Measurements from ENCODE around the gene SLC29A1.

SLC29A1 gene

DNA sequence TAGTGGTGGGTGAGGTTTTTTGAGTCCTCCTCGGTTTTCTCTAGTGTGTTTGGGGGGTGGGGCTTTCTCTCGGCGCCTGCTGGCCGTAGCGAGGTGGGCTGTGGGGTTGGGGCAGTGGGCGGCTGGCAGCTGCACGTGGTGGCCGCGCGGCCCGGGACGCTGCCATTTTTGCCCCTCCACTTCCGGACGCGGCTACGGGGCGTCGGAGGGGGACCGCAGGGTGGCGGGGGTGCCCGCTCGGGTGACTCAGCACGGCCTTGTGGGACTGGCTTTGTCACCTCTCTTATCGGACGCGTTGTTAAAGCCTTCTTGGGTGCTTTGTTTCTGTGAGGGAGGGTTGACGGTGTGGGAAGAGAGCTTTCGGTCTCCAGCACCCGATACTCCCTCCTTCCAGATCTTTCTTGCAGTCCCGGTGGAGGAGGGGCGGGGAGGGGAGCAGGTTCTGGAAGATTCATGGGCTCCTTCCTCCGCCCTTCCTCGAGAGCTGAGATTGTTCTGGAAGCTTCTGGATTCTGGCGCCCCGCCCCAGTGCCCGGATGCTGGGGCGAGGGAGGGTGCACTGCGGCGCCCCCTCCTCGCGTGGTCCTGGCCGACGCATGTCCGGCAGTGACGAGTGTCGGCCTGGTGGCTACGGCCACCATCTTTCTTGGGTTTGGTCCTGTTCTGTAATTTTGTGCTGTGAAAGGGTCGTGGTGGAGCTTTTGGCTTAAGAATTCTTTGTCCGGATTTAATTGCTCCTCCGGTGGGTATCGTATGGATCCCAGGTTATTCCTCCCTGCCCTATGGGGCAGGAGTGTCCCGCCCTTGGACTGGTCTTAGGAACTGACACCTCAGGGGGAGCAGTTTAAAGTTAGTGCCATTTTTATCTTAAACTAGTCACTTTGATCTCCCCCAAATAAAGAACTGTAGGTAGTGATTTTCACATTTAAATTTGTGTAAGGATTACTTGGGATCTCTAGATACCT is 24.2 kb downstream of the SLC29A1 start:
- Histone ChIP-seq H3K9ac (ENCODE audit: low read length) (peak overlapping the region; percentile 95), H3K79me1 (ENCODE audit: low read length) (peaks cover 16% of the 10 kb centered on the region), H3K27me3 (ENCODE audit: insufficient read depth, low read length) (no peaks in the 10 kb centered on the region), H4K8ac (ENCODE audit: low read depth, low read length) (peak overlapping the region; percentile 84), H2BK5ac (ENCODE audit: low read depth, low read length, poor library complexity) (peak overlapping the region; percentile 60), H3K23ac (ENCODE audit: low read length) (no peak overlapping the region), H2BK120ac (ENCODE audit: insufficient read depth, low read length, poor library complexity) (peak overlapping the region; percentile 59), H2AFZ (ENCODE audit: insufficient read depth, low read length, poor library complexity) (peak overlapping the region; percentile 61), H2BK12ac (ENCODE audit: low read length) (no peak overlapping the region), H3K4me2 (ENCODE audit: low read length) (peak overlapping the region; percentile 77), H3K9me3 (ENCODE audit: insufficient read depth, low read depth, low read length) (no peaks in the 10 kb centered on the region), H4K91ac (ENCODE audit: low read depth, low read length) (peak overlapping the region; percentile 88), H3K18ac (ENCODE audit: low read length) (peak overlapping the region; percentile 71), H3K36me3 (ENCODE audit: control insufficient read depth in 1 of 2, insufficient read depth in 2 of 2, low read length in 2 of 2) (peaks cover 19 to 39% of the 10 kb centered on the region in 2 experiments), H3K79me2 (ENCODE audit: control insufficient read depth, insufficient read depth, low read length, poor library complexity) (peaks cover 21% of the 10 kb centered on the region), H3K4me3 (ENCODE audit: low read depth, low read length) (peak overlapping the region; percentile 88), H3K4ac (ENCODE audit: low read depth, low read length) (peak overlapping the region; percentile 100), H2AK5ac (ENCODE audit: low read length) (peak overlapping the region; percentile 70), H4K12ac (ENCODE audit: low read depth, low read length) (peak overlapping the region; percentile 23), H3K4me1 (ENCODE audit: control insufficient read depth in 1 of 2, insufficient read depth in 2 of 2, low read length in 2 of 2) (peaks cover 2 to 10% of the 10 kb centered on the region in 2 experiments), H3K14ac (ENCODE audit: low read length) (peak overlapping the region; percentile 94), H3K27ac (ENCODE audit: low read depth, low read length) (peak overlapping the region; percentile 82)
- WGBS (ENCODE audit: extremely low coverage, insufficient coverage, insufficient read length), result no CpG with 5 or more reads among the region's 52 CpGs
- peak; percentile 48 to 52 for DNase-seq

DNA sequence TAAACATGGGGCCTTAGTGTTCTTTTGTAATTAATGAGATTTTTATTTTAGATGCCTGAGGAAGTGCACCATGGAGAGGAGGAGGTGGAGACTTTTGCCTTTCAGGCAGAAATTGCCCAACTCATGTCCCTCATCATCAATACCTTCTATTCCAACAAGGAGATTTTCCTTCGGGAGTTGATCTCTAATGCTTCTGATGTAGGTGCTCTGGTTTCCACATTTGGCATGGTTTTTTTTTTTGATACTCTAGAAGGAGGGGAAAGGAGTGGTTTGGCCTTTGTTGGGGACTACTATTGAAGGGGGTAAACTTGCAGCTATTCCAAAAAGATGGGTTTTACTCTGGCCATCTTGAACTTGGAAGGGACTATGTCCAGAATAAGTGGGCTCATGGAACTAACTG is 25.2 kb downstream of the SLC29A1 start:
- Histone ChIP-seq H3K4me2 (ENCODE audit: low read length) (peak overlapping the region; percentile 77), H3K23ac (ENCODE audit: low read length) (no peak overlapping the region), H2BK120ac (ENCODE audit: insufficient read depth, low read length, poor library complexity) (no peak overlapping the region), H3K36me3 (ENCODE audit: control insufficient read depth in 1 of 2, insufficient read depth in 2 of 2, low read length in 2 of 2) (peaks cover 28 to 49% of the 10 kb centered on the region in 2 experiments), H3K4me1 (ENCODE audit: control insufficient read depth in 1 of 2, insufficient read depth in 2 of 2, low read length in 2 of 2) (peaks cover 2 to 10% of the 10 kb centered on the region in 2 experiments), H3K14ac (ENCODE audit: low read length) (no peak overlapping the region), H3K79me2 (ENCODE audit: control insufficient read depth, insufficient read depth, low read length, poor library complexity) (peaks cover 21% of the 10 kb centered on the region), H3K27me3 (ENCODE audit: insufficient read depth, low read length) (no peaks in the 10 kb centered on the region), H2BK5ac (ENCODE audit: low read depth, low read length, poor library complexity) (no peak overlapping the region), H3K4me3 (ENCODE audit: low read depth, low read length) (no peak overlapping the region), H3K4ac (ENCODE audit: low read depth, low read length) (peak overlapping the region; percentile 84), H3K18ac (ENCODE audit: low read length) (no peak overlapping the region), H3K27ac (ENCODE audit: low read depth, low read length) (no peak overlapping the region), H3K79me1 (ENCODE audit: low read length) (peaks cover 16% of the 10 kb centered on the region), H4K12ac (ENCODE audit: low read depth, low read length) (no peak overlapping the region), H3K9me3 (ENCODE audit: insufficient read depth, low read depth, low read length) (no peaks in the 10 kb centered on the region), H4K91ac (ENCODE audit: low read depth, low read length) (no peak overlapping the region), H2BK12ac (ENCODE audit: low read length) (no peak overlapping the region), H2AFZ (ENCODE audit: insufficient read depth, low read length, poor library complexity) (no peak overlapping the region), H2AK5ac (ENCODE audit: low read length) (no peak overlapping the region), H4K8ac (ENCODE audit: low read depth, low read length) (no peak overlapping the region), H3K9ac (ENCODE audit: low read length) (no peak overlapping the region)
- no CpG with 5 or more reads among the region's 1 CpG for WGBS (ENCODE audit: extremely low coverage, insufficient coverage, insufficient read length)
- DNase-seq, result no peak

DNA sequence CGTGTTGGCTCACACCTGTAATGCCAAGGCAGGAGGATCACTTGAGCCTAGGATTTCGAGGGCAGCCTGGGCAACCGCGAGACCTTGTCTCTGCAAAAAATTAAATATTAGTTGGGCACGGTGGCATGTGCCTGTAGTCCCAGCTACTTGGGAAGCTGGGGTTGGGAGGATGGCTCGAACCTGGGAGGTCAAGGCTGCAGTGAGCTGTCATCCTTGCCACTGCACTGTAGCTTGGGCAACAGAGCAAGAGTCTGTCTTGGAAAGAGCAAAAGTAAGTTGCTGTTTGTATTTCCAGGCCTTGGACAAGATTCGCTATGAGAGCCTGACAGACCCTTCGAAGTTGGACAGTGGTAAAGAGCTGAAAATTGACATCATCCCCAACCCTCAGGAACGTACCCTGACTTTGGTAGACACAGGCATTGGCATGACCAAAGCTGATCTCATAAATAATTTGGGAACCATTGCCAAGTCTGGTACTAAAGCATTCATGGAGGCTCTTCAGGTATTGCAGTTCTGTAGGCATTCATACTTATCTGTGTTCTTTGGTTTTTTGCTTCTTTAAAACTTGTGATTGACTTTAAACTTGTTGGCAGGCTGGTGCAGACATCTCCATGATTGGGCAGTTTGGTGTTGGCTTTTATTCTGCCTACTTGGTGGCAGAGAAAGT is 25.8 kb downstream of the SLC29A1 start:
- no peak overlapping the region for H3K23ac ChIP-seq (ENCODE audit: low read length)
- H4K8ac ChIP-seq (ENCODE audit: low read depth, low read length), result no peak overlapping the region
- no peaks in the 10 kb centered on the region for H3K9me3 ChIP-seq (ENCODE audit: insufficient read depth, low read depth, low read length)
- no peak overlapping the region for H3K18ac ChIP-seq (ENCODE audit: low read length)
- H3K36me3 ChIP-seq (ENCODE audit: control insufficient read depth in 1 of 2, insufficient read depth in 2 of 2, low read length in 2 of 2), result peaks cover 31 to 53% of the 10 kb centered on the region in 2 experiments
- no peak overlapping the region for H2BK5ac ChIP-seq (ENCODE audit: low read depth, low read length, poor library complexity)
- no peak overlapping the region for H3K27ac ChIP-seq (ENCODE audit: low read depth, low read length)
- H3K14ac ChIP-seq (ENCODE audit: low read length), result no peak overlapping the region
- peak overlapping the region; percentile 84 for H3K4ac ChIP-seq (ENCODE audit: low read depth, low read length)
- no peak overlapping the region for H4K91ac ChIP-seq (ENCODE audit: low read depth, low read length)
- peak overlapping the region; percentile 77 for H3K4me2 ChIP-seq (ENCODE audit: low read length)
- peaks cover 16% of the 10 kb centered on the region for H3K79me1 ChIP-seq (ENCODE audit: low read length)
- H2BK12ac ChIP-seq (ENCODE audit: low read length), result no peak overlapping the region
- peak in 1 of 2 donors; percentile 7 for DNase-seq
- no peaks in the 10 kb centered on the region for H3K27me3 ChIP-seq (ENCODE audit: insufficient read depth, low read length)
- peaks cover 2 to 10% of the 10 kb centered on the region in 2 experiments for H3K4me1 ChIP-seq (ENCODE audit: control insufficient read depth in 1 of 2, insufficient read depth in 2 of 2, low read length in 2 of 2)
- H4K12ac ChIP-seq (ENCODE audit: low read depth, low read length), result no peak overlapping the region
- H3K4me3 ChIP-seq (ENCODE audit: low read depth, low read length), result no peak overlapping the region
- H3K79me2 ChIP-seq (ENCODE audit: control insufficient read depth, insufficient read depth, low read length, poor library complexity), result peaks cover 21% of the 10 kb centered on the region
- H3K9ac ChIP-seq (ENCODE audit: low read length), result peak overlapping the region; percentile 18
- WGBS (ENCODE audit: extremely low coverage, insufficient coverage, insufficient read length), result no CpG with 5 or more reads among the region's 9 CpGs
- H2AK5ac ChIP-seq (ENCODE audit: low read length), result no peak overlapping the region
- H2BK120ac ChIP-seq (ENCODE audit: insufficient read depth, low read length, poor library complexity), result no peak overlapping the region
- no peak overlapping the region for H2AFZ ChIP-seq (ENCODE audit: insufficient read depth, low read length, poor library complexity)

GRCh38 chr6:44250067-44250717 is 26.8 kb downstream of the SLC29A1 start:
- Histone ChIP-seq H3K27me3 (ENCODE audit: insufficient read depth, low read length) (no peaks in the 10 kb centered on the region), H2BK5ac (ENCODE audit: low read depth, low read length, poor library complexity) (no peak overlapping the region), H3K4me3 (ENCODE audit: low read depth, low read length) (no peak overlapping the region), H3K27ac (ENCODE audit: low read depth, low read length) (no peak overlapping the region), H3K4me1 (ENCODE audit: control insufficient read depth in 1 of 2, insufficient read depth in 2 of 2, low read length in 2 of 2) (peaks cover 2 to 10% of the 10 kb centered on the region in 2 experiments), H3K9me3 (ENCODE audit: insufficient read depth, low read depth, low read length) (no peaks in the 10 kb centered on the region), H2AK5ac (ENCODE audit: low read length) (no peak overlapping the region), H4K12ac (ENCODE audit: low read depth, low read length) (no peak overlapping the region), H4K8ac (ENCODE audit: low read depth, low read length) (no peak overlapping the region), H3K9ac (ENCODE audit: low read length) (no peak overlapping the region), H3K23ac (ENCODE audit: low read length) (no peak overlapping the region), H3K79me2 (ENCODE audit: control insufficient read depth, insufficient read depth, low read length, poor library complexity) (peaks cover 21% of the 10 kb centered on the region), H3K18ac (ENCODE audit: low read length) (no peak overlapping the region), H2AFZ (ENCODE audit: insufficient read depth, low read length, poor library complexity) (no peak overlapping the region), H3K79me1 (ENCODE audit: low read length) (peaks cover 16% of the 10 kb centered on the region), H2BK12ac (ENCODE audit: low read length) (no peak overlapping the region), H3K4ac (ENCODE audit: low read depth, low read length) (no peak overlapping the region), H2BK120ac (ENCODE audit: insufficient read depth, low read length, poor library complexity) (no peak overlapping the region), H4K91ac (ENCODE audit: low read depth, low read length) (no peak overlapping the region), H3K14ac (ENCODE audit: low read length) (no peak overlapping the region), H3K36me3 (ENCODE audit: control insufficient read depth in 1 of 2, insufficient read depth in 2 of 2, low read length in 2 of 2) (peaks cover 41 to 63% of the 10 kb centered on the region in 2 experiments), H3K4me2 (ENCODE audit: low read length) (no peak overlapping the region)
- peak in 1 of 2 donors; percentile 23 for DNase-seq
- WGBS (ENCODE audit: extremely low coverage, insufficient coverage, insufficient read length), result 100% methylated on average over 1 of the region's 6 CpGs
